Inferior parietal cortex (tissue), 1 donor: ENCODE results near the gene LENG1.
"Not testable (repeated sequence)": the region's sequence is repeated elsewhere in the genome, so short reads cannot be mapped to it uniquely, and the experiment has no call there.

Source experiments
- DNase-seq: peaks from one replicate; pipeline ENCODE4 v3.0.0-alpha.2; 2016; ENCODE audit errors: extremely low spot score

Gene LENG1

GRCh38 chr19:54159352-54160181 is at the start of gene LENG1:
Gene LENG1, minus strand, starts transcription at chr19:54159721. Its CDS starts 26 bp downstream, at chr19:54159695.
- peak; percentile 100 for DNase-seq

GRCh38 chr19:54208784-54209057 is 49.2 kb upstream of the LENG1 start:
- DNase-seq, result no peak

GRCh38 chr19:54207983-54208783 is 48.7 kb upstream of the LENG1 start:
- DNase-seq, result peak; percentile 66

GRCh38 chr19:54207676-54207982 is 48.1 kb upstream of the LENG1 start:
- no peak for DNase-seq

- not testable (repeated sequence) for DNase-seq
These were observed 47.7 kb upstream of the LENG1 start for GRCh38 chr19:54207193-54207592.

GRCh38 chr19:54206831-54207177 is 47.3 kb upstream of the LENG1 start:
- DNase-seq, result no peak

GRCh38 chr19:54206030-54206830 is 46.7 kb upstream of the LENG1 start:
- DNase-seq, result no peak

GRCh38 chr19:54204767-54205468 is 45.4 kb upstream of the LENG1 start:
- no peak for DNase-seq

- DNase-seq, result no peak
These were observed 43.7 kb upstream of the LENG1 start for GRCh38 chr19:54203151-54203611.

GRCh38 chr19:54201980-54202379 is 42.5 kb upstream of the LENG1 start:
- DNase-seq, result no peak

GRCh38 chr19:54201172-54201701 is 41.7 kb upstream of the LENG1 start:
- no peak for DNase-seq

GRCh38 chr19:54199401-54199800 is 39.9 kb upstream of the LENG1 start:
- DNase-seq, result no peak

- DNase-seq, result no peak
These were observed 37.6 kb upstream of the LENG1 start for GRCh38 chr19:54197121-54197520.

- no peak for DNase-seq
These were observed 37.0 kb upstream of the LENG1 start for GRCh38 chr19:54196536-54196935.

GRCh38 chr19:54194463-54194862 is 34.9 kb upstream of the LENG1 start:
- not testable (repeated sequence) for DNase-seq

GRCh38 chr19:54193011-54193410 is 33.5 kb upstream of the LENG1 start:
- no peak for DNase-seq

GRCh38 chr19:54191811-54192453 is 32.4 kb upstream of the LENG1 start:
- no peak for DNase-seq

- peak; percentile 72 for DNase-seq
These were observed 31.7 kb upstream of the LENG1 start, which contains the start of gene TSEN34 for GRCh38 chr19:54191011-54191810. Gene TSEN34, plus strand, starts transcription at chr19:54191308. Its CDS starts 57 bp downstream, at chr19:54191365.

- DNase-seq, result peak; percentile 98
These were observed 31.0 kb upstream of the LENG1 start for GRCh38 chr19:54190503-54191010.
